Fibroblast of mammary gland (primary cell): ENCODE data around the gene PRRC1.

Source experiments
- DNase-seq: peaks from one replicate; pipeline ENCODE4 v3.0.0-alpha.2; 2010; ENCODE audit warnings: low read depth
- H3K4me3 ChIP-seq: 2 replicates; pipeline ENCODE4 v1.5.1; 2011; ENCODE audit warnings: low read depth, mild to moderate bottlenecking, low read length, moderate library complexity; ENCODE audit not compliant: control insufficient read depth
- CTCF ChIP-seq: conservative IDR thresholded peaks from 2 replicates; pipeline ENCODE4 v1.5.1; 2011; ENCODE audit warnings: low read depth, low read length, inconsistent platforms; ENCODE audit not compliant: control insufficient read depth, insufficient read depth

PRRC1 gene

GRCh38 chr5:127586066-127586770, 68.8 kb downstream of the PRRC1 start:
- H3K4me3 ChIP-seq = no peak overlapping the region
- no peak for DNase-seq
- TF ChIP-seq CTCF = no peak

- no peak overlapping the region for H3K4me3 ChIP-seq
- DNase-seq = no peak
- no peak for TF ChIP-seq CTCF
Measured at GRCh38 chr5:127586811-127587210, 69.4 kb downstream of the PRRC1 start.

GRCh38 chr5:127587246-127587917, 69.9 kb downstream of the PRRC1 start:
- no peak for DNase-seq
- no peak overlapping the region for H3K4me3 ChIP-seq
- TF ChIP-seq CTCF = no peak

GRCh38 chr5:127588368-127588767, 70.9 kb downstream of the PRRC1 start:
- no peak for TF ChIP-seq CTCF
- H3K4me3 ChIP-seq = no peak overlapping the region
- no peak for DNase-seq

GRCh38 chr5:127589309-127590030, 72.0 kb downstream of the PRRC1 start:
- DNase-seq = no peak
- H3K4me3 ChIP-seq = no peak overlapping the region
- no peak for TF ChIP-seq CTCF

- no peak overlapping the region for H3K4me3 ChIP-seq
- no peak for DNase-seq
Measured at GRCh38 chr5:127590156-127590722, 72.8 kb downstream of the PRRC1 start.

More at GRCh38 chr5:127590156-127590722, 72.8 kb downstream of the PRRC1 start:
- no peak for TF ChIP-seq CTCF
